Lower leg skin (tissue), 3 donors: ENCODE data around the gene CES4A.

Source experiments
- POLR2A ChIP-seq, 2 donors: fragments of 450-650 bp; IDR thresholded peaks; one replicate each; pipeline ENCODE4 v1.6.1; 2016 to 2017; ENCODE audit warnings: antibody characterized with exemption in 2 of 2, mild to moderate bottlenecking in 1 of 2, moderate library complexity in 1 of 2
- TF ChIP-seq, protein P1 (sequence below), 3 donors: fragments of 450-650 bp; IDR thresholded peaks; one replicate each; pipeline ENCODE4 v1.5.1; 2016; ENCODE audit warnings: antibody characterized with exemption in 3 of 3, mild to moderate bottlenecking in 3 of 3, moderate library complexity in 2 of 3

DNA sequence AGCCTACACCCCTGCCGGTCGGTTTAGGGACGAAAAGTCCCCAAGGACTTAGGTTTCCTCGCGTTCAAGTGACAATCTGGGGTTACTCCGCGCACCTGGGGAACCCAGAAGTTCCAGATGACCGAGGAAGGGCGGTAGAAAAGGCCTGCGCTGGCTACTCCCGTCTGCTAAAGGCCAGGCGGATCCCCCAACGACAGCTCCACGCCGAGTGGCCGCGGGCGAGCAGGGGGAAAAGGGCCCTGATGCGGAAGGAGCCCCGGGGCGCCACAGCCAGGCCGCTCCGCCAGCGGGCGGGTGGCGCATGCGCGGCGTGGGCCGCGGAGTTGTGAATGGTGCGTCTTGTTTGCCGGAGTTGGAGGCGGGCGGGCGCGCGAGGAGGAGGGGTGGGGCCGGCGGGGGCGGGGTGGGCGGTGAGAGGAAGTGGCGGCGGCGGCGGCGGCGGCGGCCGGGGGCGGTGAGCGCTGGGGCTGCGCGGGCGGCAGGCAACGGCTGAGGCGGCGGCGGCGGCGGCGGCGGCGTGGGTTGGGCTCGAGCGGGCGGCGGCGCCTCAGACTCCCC, 40.4 kb downstream of the CES4A start, which contains the start of gene CBFB:
- TF ChIP-seq POLR2A (IDR thresholded peaks at IDR 0.05), result peak in 1 of 2 donors; percentile 28
- TF ChIP-seq, protein P1, sequence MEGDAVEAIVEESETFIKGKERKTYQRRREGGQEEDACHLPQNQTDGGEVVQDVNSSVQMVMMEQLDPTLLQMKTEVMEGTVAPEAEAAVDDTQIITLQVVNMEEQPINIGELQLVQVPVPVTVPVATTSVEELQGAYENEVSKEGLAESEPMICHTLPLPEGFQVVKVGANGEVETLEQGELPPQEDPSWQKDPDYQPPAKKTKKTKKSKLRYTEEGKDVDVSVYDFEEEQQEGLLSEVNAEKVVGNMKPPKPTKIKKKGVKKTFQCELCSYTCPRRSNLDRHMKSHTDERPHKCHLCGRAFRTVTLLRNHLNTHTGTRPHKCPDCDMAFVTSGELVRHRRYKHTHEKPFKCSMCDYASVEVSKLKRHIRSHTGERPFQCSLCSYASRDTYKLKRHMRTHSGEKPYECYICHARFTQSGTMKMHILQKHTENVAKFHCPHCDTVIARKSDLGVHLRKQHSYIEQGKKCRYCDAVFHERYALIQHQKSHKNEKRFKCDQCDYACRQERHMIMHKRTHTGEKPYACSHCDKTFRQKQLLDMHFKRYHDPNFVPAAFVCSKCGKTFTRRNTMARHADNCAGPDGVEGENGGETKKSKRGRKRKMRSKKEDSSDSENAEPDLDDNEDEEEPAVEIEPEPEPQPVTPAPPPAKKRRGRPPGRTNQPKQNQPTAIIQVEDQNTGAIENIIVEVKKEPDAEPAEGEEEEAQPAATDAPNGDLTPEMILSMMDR (IDR thresholded peaks at IDR 0.05), result no peak
